CD4-positive, alpha-beta T cell treated with Interleukin-4 for 4 hours (primary cell): ENCODE results near the gene MAIP1.

Source experiments
- DNase-seq: peaks from one replicate; pipeline ENCODE4 v3.0.0-alpha.2; 2020

The MAIP1 gene

GRCh38 chr2:199992296-199992695, 36.9 kb downstream of the MAIP1 start:
- no peak for DNase-seq

- no peak for DNase-seq
Observed at GRCh38 chr2:199994371-199994770, 39.0 kb downstream of the MAIP1 start.

GRCh38 chr2:199994896-199995295, 39.5 kb downstream of the MAIP1 start:
- no peak for DNase-seq

GRCh38 chr2:199997296-199997695, 41.9 kb downstream of the MAIP1 start:
- DNase-seq: no peak

- DNase-seq: no peak
Observed at GRCh38 chr2:199999166-199999565, 43.8 kb downstream of the MAIP1 start.

- DNase-seq: no peak
Observed at GRCh38 chr2:200000444-200001163, 45.2 kb downstream of the MAIP1 start.

GRCh38 chr2:200003444-200003843, 48.1 kb downstream of the MAIP1 start:
- DNase-seq: no peak

GRCh38 chr2:200005675-200006074, 50.3 kb downstream of the MAIP1 start:
- DNase-seq: no peak

GRCh38 chr2:200007306-200007705, 51.9 kb downstream of the MAIP1 start:
- no peak for DNase-seq

GRCh38 chr2:200012401-200012800, 57.0 kb downstream of the MAIP1 start:
- DNase-seq: no peak
